ENCODE measurements around the gene GALNT5.
"Not testable (repeated sequence)": the region's sequence is repeated elsewhere in the genome, so short reads cannot be mapped to it uniquely, and the experiment has no call there.

The GALNT5 gene

GRCh38 chr2:157333304-157334047, 76.0 kb downstream of the GALNT5 start:
- DNase-seq: no peak

- DNase-seq: no peak
These were observed 76.8 kb downstream of the GALNT5 start for GRCh38 chr2:157334335-157334734.

GRCh38 chr2:157334797-157335196, 77.3 kb downstream of the GALNT5 start:
- no peak for DNase-seq

- no peak for DNase-seq
These were observed 78.9 kb downstream of the GALNT5 start for GRCh38 chr2:157336137-157337010.

GRCh38 chr2:157337978-157338377, 80.5 kb downstream of the GALNT5 start:
- DNase-seq: no peak

- no peak for DNase-seq
These were observed 82.6 kb downstream of the GALNT5 start for GRCh38 chr2:157339965-157340655.

GRCh38 chr2:157341381-157341780, 83.9 kb downstream of the GALNT5 start:
- not testable (repeated sequence) for DNase-seq

- DNase-seq: no peak
These were observed 88.3 kb downstream of the GALNT5 start for GRCh38 chr2:157345647-157346389.

- DNase-seq: no peak
These were observed 90.9 kb downstream of the GALNT5 start for GRCh38 chr2:157348291-157348921.

GRCh38 chr2:157349949-157350515, 92.5 kb downstream of the GALNT5 start:
- DNase-seq: no peak

GRCh38 chr2:157355618-157356017, 98.1 kb downstream of the GALNT5 start:
- DNase-seq: no peak

GRCh38 chr2:157359628-157360027, 102.1 kb downstream of the GALNT5 start:
- no peak for DNase-seq

- DNase-seq: no peak
These were observed 104.0 kb downstream of the GALNT5 start for GRCh38 chr2:157361526-157361925.

- no peak for DNase-seq
These were observed 105.1 kb downstream of the GALNT5 start for GRCh38 chr2:157362627-157363026.

- no peak for DNase-seq
These were observed 106.2 kb downstream of the GALNT5 start for GRCh38 chr2:157363612-157364101.

Measured in T1000 (cell line).